ENCODE results near the gene STARD9. TPM values are rescaled to one million over a fixed set of nuclear protein-coding genes. Genes with fewer than 3 reads are reported as not detected.

STARD9 gene
- total and polyA plus RNA-seq, 2 donors from 2014 or later, result 1.1 to 7.2 TPM

DNA sequence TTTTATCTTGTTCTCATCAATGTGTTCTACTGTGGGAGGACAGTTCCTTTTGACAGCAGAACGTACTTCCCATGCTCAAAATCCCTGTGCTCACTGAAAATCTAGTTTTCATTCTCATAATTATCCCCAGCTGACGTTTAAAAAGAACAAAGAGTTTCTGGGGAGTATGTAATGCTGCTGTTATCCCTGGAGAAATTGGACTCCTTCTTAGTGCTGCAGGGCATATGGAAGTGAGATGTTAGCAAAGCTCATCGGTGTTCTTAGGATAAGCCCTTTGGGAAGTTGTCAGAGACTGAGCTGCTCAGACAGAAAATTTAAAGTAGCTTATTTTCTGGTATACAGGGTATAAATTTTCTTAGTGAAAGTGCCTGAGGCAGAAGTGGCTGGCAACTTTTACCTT lies 95.0 kb downstream of the STARD9 start:
- H3K27me3 ChIP-seq (ENCODE audit: control insufficient read depth, insufficient read depth, low read length), result no peaks in the 10 kb centered on the region
- H3K36me3 ChIP-seq (ENCODE audit: control insufficient read depth in 2 of 3, insufficient read depth in 3 of 3, low read length in 3 of 3), result peaks cover 0 to 3% (median 0%) of the 10 kb centered on the region in 3 donors
- H3K9me3 ChIP-seq (ENCODE audit: control insufficient read depth in 2 of 3, insufficient read depth in 1 of 3, low read length in 3 of 3), result no peaks in the 10 kb centered on the region
- H3K4me1 ChIP-seq (ENCODE audit: control insufficient read depth in 2 of 3, insufficient read depth in 2 of 3, low read depth in 1 of 3, low read length in 3 of 3), result no peaks in the 10 kb centered on the region
- no peak overlapping the region for H3K4me3 ChIP-seq (ENCODE audit: low read length in 3 of 3)
- no peak for FAIRE-seq
- H3K27ac ChIP-seq (ENCODE audit: low read depth in 2 of 2, low read length in 2 of 2), result no peak overlapping the region
- TF ChIP-seq, protein P1, sequence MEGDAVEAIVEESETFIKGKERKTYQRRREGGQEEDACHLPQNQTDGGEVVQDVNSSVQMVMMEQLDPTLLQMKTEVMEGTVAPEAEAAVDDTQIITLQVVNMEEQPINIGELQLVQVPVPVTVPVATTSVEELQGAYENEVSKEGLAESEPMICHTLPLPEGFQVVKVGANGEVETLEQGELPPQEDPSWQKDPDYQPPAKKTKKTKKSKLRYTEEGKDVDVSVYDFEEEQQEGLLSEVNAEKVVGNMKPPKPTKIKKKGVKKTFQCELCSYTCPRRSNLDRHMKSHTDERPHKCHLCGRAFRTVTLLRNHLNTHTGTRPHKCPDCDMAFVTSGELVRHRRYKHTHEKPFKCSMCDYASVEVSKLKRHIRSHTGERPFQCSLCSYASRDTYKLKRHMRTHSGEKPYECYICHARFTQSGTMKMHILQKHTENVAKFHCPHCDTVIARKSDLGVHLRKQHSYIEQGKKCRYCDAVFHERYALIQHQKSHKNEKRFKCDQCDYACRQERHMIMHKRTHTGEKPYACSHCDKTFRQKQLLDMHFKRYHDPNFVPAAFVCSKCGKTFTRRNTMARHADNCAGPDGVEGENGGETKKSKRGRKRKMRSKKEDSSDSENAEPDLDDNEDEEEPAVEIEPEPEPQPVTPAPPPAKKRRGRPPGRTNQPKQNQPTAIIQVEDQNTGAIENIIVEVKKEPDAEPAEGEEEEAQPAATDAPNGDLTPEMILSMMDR (IDR thresholded peaks at IDR 0.05; ENCODE audit: borderline replicate concordance, extremely low read depth, insufficient read depth), result no peak
- intact Hi-C loops (cut with DNase I), result no loop called here
- no peak for DNase-seq
- H3K9ac ChIP-seq (ENCODE audit: low read length in 3 of 3), result no peak overlapping the region

DNA sequence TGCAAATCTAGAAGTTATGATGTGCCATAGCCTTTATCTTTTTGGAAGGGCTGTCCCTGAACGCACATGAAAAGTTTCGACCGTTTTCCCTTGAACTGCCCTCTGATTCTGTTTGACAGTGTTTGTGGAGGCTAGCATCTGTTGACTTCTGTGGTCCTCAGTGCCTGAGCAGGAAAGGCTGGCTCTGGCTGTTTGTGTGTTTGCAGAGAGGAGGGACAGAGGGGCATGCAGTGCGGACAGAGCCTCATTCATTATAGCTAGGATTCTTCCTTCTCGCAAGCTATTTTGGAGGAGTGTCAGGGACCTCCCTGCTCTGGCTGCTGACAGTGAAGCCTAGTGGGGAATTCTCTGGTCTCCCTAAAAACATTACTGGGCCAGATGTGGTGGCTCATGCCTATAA lies 97.0 kb downstream of the STARD9 start:
- no peak for DNase-seq
- no peak for FAIRE-seq
- TF ChIP-seq, protein P1 (IDR thresholded peaks at IDR 0.05; ENCODE audit: borderline replicate concordance, extremely low read depth, insufficient read depth), result no peak
- Histone ChIP-seq H3K36me3 (ENCODE audit: control insufficient read depth in 2 of 3, insufficient read depth in 3 of 3, low read length in 3 of 3) (peaks cover 0 to 6% (median 3%) of the 10 kb centered on the region in 3 donors), H3K27ac (ENCODE audit: low read depth in 2 of 2, low read length in 2 of 2) (no peak overlapping the region), H3K4me3 (ENCODE audit: low read length in 3 of 3) (no peak overlapping the region), H3K27me3 (ENCODE audit: control insufficient read depth, insufficient read depth, low read length) (no peaks in the 10 kb centered on the region), H3K9me3 (ENCODE audit: control insufficient read depth in 2 of 3, insufficient read depth in 1 of 3, low read length in 3 of 3) (no peaks in the 10 kb centered on the region), H3K4me1 (ENCODE audit: control insufficient read depth in 2 of 3, insufficient read depth in 2 of 3, low read depth in 1 of 3, low read length in 3 of 3) (no peaks in the 10 kb centered on the region), H3K9ac (ENCODE audit: low read length in 3 of 3) (no peak overlapping the region)
- intact Hi-C loops (cut with DNase I), result no loop called here

DNA sequence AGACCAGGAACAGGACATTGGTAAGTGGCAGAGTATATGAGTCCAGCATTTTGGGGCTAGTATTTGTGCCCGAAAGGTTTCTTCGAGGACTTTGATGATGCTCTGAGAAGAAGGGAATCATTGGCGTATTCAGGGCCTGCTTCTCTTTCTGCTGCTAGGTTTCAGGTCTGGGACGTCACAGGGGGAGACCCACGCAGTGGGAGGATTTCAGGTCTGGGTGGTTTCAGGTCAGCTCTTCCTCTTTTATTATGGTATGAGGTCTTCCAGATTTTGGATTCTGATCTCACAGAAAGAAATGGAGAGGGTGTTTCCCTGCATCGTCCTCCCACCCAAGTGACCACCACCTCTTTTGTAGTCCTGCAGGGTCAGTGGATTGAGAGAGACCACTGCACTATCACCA lies 99.1 kb downstream of the STARD9 start:
- no peak overlapping the region for H3K9ac ChIP-seq (ENCODE audit: low read length in 3 of 3)
- no peaks in the 10 kb centered on the region for H3K4me1 ChIP-seq (ENCODE audit: control insufficient read depth in 2 of 3, insufficient read depth in 2 of 3, low read depth in 1 of 3, low read length in 3 of 3)
- no peak for FAIRE-seq
- H3K27me3 ChIP-seq (ENCODE audit: control insufficient read depth, insufficient read depth, low read length), result no peaks in the 10 kb centered on the region
- intact Hi-C loops (cut with DNase I), result no loop called here
- H3K4me3 ChIP-seq (ENCODE audit: low read length in 3 of 3), result no peak overlapping the region
- TF ChIP-seq, protein P1 (IDR thresholded peaks at IDR 0.05; ENCODE audit: borderline replicate concordance, extremely low read depth, insufficient read depth), result no peak
- peaks cover 0 to 6% (median 3%) of the 10 kb centered on the region in 3 donors for H3K36me3 ChIP-seq (ENCODE audit: control insufficient read depth in 2 of 3, insufficient read depth in 3 of 3, low read length in 3 of 3)
- DNase-seq, result no peak
- no peak overlapping the region for H3K27ac ChIP-seq (ENCODE audit: low read depth in 2 of 2, low read length in 2 of 2)
- no peaks in the 10 kb centered on the region for H3K9me3 ChIP-seq (ENCODE audit: control insufficient read depth in 2 of 3, insufficient read depth in 1 of 3, low read length in 3 of 3)

DNA sequence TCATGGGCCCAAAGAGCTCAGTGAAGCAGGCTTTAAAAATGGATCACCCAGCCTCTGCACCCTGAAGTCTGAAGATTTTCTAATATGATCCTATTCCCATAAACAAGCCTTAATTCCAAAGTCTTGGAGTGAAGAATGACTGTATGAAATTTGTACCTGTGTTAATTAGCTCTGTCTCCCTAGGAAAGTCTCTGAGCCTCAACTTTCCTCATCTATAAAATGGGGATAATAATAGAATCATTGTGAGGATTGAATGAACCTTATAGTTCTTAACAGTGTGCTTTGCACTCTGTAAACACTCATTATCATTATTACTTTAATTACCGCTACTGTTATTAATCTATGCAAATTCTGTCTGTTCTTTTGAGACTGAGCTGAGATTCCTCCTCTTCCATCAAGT lies 99.6 kb downstream of the STARD9 start:
- no peak for FAIRE-seq
- Histone ChIP-seq H3K9ac (ENCODE audit: low read length in 3 of 3) (no peak overlapping the region), H3K9me3 (ENCODE audit: control insufficient read depth in 2 of 3, insufficient read depth in 1 of 3, low read length in 3 of 3) (no peaks in the 10 kb centered on the region), H3K4me3 (ENCODE audit: low read length in 3 of 3) (no peak overlapping the region), H3K4me1 (ENCODE audit: control insufficient read depth in 2 of 3, insufficient read depth in 2 of 3, low read depth in 1 of 3, low read length in 3 of 3) (no peaks in the 10 kb centered on the region), H3K27ac (ENCODE audit: low read depth in 2 of 2, low read length in 2 of 2) (no peak overlapping the region), H3K27me3 (ENCODE audit: control insufficient read depth, insufficient read depth, low read length) (no peaks in the 10 kb centered on the region), H3K36me3 (ENCODE audit: control insufficient read depth in 2 of 3, insufficient read depth in 3 of 3, low read length in 3 of 3) (peaks cover 0 to 6% (median 3%) of the 10 kb centered on the region in 3 donors)
- TF ChIP-seq, protein P1 (IDR thresholded peaks at IDR 0.05; ENCODE audit: borderline replicate concordance, extremely low read depth, insufficient read depth), result no peak
- intact Hi-C loops (cut with DNase I), result no loop called here
- no peak for DNase-seq
